Erythroblast (primary cell): Measurements from ENCODE around the gene DTNB.

Experiments
- GATA1 ChIP-seq: IDR thresholded peaks from 2 replicates; pipeline ENCODE4 v1.6.1; 2011; ENCODE audit warnings: low read depth, mild to moderate bottlenecking, control low read depth, low read length, moderate library complexity
- POLR2A ChIP-seq: IDR thresholded peaks from 2 replicates; pipeline ENCODE4 v1.6.1; 2011; ENCODE audit warnings: mild to moderate bottlenecking, low read length

- no peak for TF ChIP-seq POLR2A
- no peak for TF ChIP-seq GATA1
Observed at GRCh38 chr2:25355270-25355669, 318.1 kb downstream of the DTNB start.
